D341Med (cell line): ENCODE data around the gene PACSIN3.

Source experiments
- DNase-seq: peaks from one replicate; pipeline ENCODE4 v3.0.0; 2012; ENCODE audit warnings: low spot score

The PACSIN3 gene

GRCh38 chr11:47176328-47177228, 9.7 kb downstream of the PACSIN3 start, which contains the start of gene ARFGAP2:
Gene ARFGAP2 (minus strand): TSS chr11:47176879. CDS start chr11:47176853, 26 bp downstream.
- peak; percentile 99 for DNase-seq

GRCh38 chr11:47175746-47176327, 10.4 kb downstream of the PACSIN3 start:
- DNase-seq: no peak

- DNase-seq: no peak
Measured at GRCh38 chr11:47172740-47173336, 13.4 kb downstream of the PACSIN3 start.

GRCh38 chr11:47171856-47172255, 14.4 kb downstream of the PACSIN3 start:
- peak; percentile 81 for DNase-seq

GRCh38 chr11:47171061-47171838, 15.0 kb downstream of the PACSIN3 start:
- DNase-seq: no peak

GRCh38 chr11:47166368-47166767, 19.9 kb downstream of the PACSIN3 start:
- no peak for DNase-seq

GRCh38 chr11:47165253-47165840, 20.9 kb downstream of the PACSIN3 start:
- DNase-seq: no peak

GRCh38 chr11:47164321-47164720, 21.9 kb downstream of the PACSIN3 start:
- DNase-seq: no peak

GRCh38 chr11:47163898-47164297, 22.3 kb downstream of the PACSIN3 start:
- no peak for DNase-seq

GRCh38 chr11:47163193-47163592, 23.0 kb downstream of the PACSIN3 start:
- no peak for DNase-seq

GRCh38 chr11:47162426-47162825, 23.8 kb downstream of the PACSIN3 start:
- no peak for DNase-seq

GRCh38 chr11:47161890-47162289, 24.3 kb downstream of the PACSIN3 start:
- no peak for DNase-seq

GRCh38 chr11:47161134-47161854, 24.9 kb downstream of the PACSIN3 start:
- DNase-seq: peak; percentile 87

GRCh38 chr11:47160753-47161133, 25.5 kb downstream of the PACSIN3 start:
- no peak for DNase-seq

- DNase-seq: no peak
Measured at GRCh38 chr11:47158242-47158641, 28.0 kb downstream of the PACSIN3 start.

GRCh38 chr11:47157805-47158204, 28.4 kb downstream of the PACSIN3 start:
- no peak for DNase-seq

- DNase-seq: no peak
Measured at GRCh38 chr11:47156951-47157350, 29.3 kb downstream of the PACSIN3 start.

- DNase-seq: no peak
Measured at GRCh38 chr11:47156333-47156732, 29.9 kb downstream of the PACSIN3 start.

GRCh38 chr11:47155879-47156278, 30.4 kb downstream of the PACSIN3 start:
- no peak for DNase-seq

GRCh38 chr11:47154616-47155570, 31.3 kb downstream of the PACSIN3 start:
- DNase-seq: no peak
